Activated CD8-positive, alpha-beta memory T cell treated with anti-CD3 and anti-CD28 coated beads, Interleukin-2, amount 50 U/mL, for 24 hours (primary cell): ENCODE results near the gene RP9.

Experiments used
- DNase-seq: peaks from one replicate; pipeline ENCODE4 v3.0.0-alpha.2; 2020; ENCODE audit errors: extremely low read depth

The RP9 gene

GRCh38 chr7:33109005-33109757, at the start of gene RP9:
TSS of gene RP9 (minus strand) at chr7:33109404. CDS start at chr7:33109372, 32 bp downstream.
- peak; percentile 25 for DNase-seq

- DNase-seq: no peak
Measured at GRCh38 chr7:33157781-33158180, 48.6 kb upstream of the RP9 start.

- no peak for DNase-seq
Measured at GRCh38 chr7:33157311-33157710, 48.1 kb upstream of the RP9 start.

- DNase-seq: no peak
Measured at GRCh38 chr7:33156441-33156840, 47.2 kb upstream of the RP9 start.

DNA sequence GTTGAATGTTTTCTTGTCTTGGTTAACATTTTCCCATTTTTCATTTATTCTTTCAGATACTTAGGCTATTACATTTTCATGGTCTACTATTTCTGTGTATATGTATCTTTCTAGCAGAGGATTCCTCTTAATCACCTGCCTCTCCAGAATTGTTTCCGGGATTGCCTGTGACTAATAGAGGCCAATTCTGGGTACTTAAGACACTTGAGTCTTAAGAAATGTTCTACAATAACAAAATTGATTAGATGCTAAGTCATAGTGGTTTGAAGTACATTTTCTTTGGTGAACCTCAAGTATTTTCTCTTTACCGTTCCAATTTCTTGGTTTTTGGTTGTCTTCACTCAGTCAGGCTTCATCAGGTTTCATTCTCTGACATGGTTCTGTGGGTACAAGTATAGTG, 46.6 kb upstream of the RP9 start:
- no peak for DNase-seq

GRCh38 chr7:33152087-33152486, 42.9 kb upstream of the RP9 start:
- DNase-seq: no peak

GRCh38 chr7:33145156-33145555, 36.0 kb upstream of the RP9 start:
- DNase-seq: no peak

DNA sequence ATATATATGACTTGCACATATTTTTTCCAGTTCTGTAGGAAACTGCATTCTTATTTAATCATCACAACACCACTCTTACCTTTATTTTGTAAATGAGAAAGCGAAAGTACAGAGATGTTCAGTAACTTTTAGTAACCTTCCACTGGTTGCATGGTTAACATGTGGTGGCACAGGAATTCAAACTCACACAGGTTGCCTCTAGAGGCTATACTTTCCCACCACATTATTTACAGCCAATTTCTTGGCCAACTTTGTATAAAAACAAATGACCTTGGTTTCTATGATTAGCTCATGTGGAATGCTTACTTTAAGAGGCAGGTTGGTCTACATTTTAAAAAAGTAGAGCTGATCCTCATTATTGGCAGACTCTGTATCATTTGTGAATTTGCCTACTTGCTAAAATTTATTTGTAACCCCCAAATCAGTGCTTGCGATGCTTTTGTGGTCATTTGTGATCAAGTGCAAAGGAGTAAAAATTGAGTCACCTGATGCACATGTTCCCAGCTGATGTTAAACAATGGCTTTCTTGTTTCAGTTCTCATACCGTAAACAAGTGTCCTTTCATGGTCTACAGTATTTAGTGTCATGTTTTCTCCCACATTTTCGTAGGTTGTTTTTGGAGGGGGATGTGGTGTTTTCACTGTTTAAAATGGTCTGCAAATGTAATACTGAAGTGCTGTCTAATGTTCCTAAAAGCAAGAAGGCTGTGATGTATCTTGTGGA, 35.0 kb upstream of the RP9 start:
- DNase-seq: no peak

- DNase-seq: no peak
Measured at GRCh38 chr7:33142585-33142984, 33.4 kb upstream of the RP9 start.

GRCh38 chr7:33137103-33137502, 27.9 kb upstream of the RP9 start:
- no peak for DNase-seq

GRCh38 chr7:33130184-33130583, 21.0 kb upstream of the RP9 start:
- DNase-seq: no peak

DNA sequence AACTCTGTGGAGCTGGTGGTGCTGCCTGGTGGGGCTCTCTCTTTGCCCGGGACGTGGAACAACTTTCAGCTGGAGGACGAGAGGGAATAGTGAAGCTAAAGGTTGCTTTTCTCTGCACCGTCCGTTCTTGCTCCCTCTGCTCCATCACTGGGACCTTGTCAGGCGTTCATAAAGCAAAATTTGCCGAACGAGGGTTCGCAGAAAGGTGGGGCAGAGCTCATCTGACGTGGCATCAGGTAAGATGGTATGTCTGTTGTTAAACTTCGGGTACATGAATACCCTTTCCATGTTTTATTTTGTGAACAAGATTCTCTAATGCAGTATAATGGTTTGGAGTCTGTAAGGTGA, 20.6 kb upstream of the RP9 start:
- no peak for DNase-seq

- DNase-seq: peak; percentile 78
Measured at GRCh38 chr7:33128990-33129805, 20.0 kb upstream of the RP9 start, which contains the start of gene BBS9. TSS of gene BBS9 (plus strand) at chr7:33129564. CDS start at chr7:33146253, 16,689 bp downstream.

- no peak for DNase-seq
Measured at GRCh38 chr7:33128631-33128989, 19.4 kb upstream of the RP9 start.

- no peak for DNase-seq
Measured at GRCh38 chr7:33127085-33127484, 17.9 kb upstream of the RP9 start.

- no peak for DNase-seq
Measured at GRCh38 chr7:33118383-33118782, 9.2 kb upstream of the RP9 start.

GRCh38 chr7:33114976-33115375, 5.8 kb upstream of the RP9 start:
- DNase-seq: no peak

DNA sequence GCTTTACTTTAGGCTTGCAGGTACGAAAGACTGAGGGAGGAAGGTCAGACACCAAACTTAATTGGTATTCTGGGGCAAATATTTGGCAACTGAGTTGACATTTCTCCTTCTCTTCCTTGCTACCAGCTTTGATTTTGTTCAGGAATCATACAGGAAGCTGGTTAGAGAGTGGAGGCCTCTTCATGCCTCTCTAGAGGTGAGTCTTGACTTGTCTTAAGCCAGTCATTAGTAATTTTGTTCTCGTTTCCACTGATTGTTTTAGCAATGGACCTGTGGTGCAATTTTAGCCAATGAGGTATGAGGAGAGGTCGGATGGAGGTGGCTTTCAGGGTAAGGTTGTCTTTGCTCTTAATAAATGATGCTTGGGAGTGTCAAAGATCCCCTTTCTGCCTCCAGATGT, 2.4 kb upstream of the RP9 start:
- DNase-seq: no peak

DNA sequence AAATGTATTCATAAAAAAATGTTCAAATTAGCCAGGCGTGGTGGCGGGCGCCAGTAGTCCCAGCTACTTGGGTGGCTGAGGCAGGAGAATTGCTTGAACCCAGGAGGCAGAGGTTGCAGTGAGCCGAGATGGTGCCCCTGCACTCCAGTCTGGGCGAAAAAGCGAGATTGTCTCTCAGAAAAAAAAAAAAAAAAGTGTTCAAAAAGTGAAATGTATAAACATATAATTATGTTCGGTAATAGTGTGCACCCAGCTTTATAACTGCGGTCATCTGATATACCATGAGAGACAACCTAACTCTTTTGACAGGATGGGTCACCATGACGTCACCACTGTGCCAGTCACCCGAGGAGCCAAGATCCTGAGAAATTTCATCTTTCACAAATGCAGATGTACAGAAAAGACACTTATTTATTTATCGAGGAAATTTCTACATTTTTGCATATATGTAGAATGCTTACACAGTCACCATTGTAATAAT, 594 bp upstream of the RP9 start:
- DNase-seq: no peak

DNA sequence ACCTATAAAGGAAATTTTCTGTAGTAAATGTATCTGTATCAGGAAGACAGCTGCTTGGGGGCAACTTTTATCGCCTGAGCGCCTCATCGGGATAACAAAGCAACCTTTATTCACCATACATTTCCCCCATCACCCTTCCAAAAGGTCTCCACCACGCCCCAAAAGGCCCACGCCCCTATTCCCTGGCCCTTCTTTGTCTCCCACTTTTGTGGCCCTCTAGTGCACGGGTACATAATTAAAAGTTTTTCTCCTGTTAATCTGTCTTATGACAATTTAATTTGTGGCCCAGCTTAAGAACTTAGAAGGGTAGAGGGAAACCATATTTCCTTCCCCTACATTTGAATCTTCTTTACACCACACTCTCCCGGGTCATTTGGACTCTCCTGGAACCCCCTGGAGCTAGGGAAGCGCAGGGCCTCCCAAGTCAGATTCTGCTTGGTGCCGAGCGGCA, 625 bp downstream of the RP9 start:
- DNase-seq: no peak

DNA sequence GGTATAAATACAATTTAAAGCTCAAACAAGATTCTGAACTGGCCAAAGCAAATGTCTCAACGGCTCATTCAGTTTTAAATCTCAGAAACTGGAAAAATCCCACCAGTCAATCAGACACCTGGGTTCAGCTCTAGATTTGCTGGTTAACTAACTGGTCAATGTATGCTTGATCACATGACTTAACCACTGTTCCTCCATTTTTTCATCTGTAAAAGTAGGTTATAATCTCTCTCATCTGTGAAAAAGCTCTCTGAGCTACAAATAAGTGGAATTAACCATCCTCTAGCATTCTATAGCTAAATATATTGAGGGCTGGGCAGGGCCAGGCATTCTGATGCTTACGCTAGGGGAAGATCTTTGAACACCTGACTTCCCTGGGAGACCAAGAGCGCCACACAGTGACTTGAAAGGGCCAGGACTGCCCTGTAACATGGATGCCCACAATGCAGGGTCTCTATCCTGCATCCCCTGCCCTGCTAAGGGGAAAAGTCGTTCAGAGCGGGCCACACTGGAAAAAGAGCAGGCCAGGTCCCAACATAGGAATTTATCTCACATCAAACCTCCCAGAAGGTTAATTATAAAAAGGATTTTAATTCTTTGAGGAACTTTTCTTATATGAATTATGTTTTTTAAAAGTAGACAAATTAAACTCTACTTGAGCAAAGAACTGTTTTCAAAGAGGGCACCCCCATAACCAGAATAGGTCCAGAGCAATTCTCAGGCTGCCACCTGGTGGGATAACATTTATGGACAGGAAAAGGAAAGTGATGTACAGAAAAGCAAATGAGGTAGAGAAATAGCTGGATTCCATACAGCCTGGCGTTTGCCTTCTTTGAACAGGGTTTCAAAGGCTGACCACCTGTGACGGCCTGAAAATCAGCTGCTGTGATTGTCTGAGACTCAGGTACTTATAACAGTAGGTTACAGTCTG, 1.8 kb downstream of the RP9 start:
- DNase-seq: no peak
